Kidney (tissue), 14 donors: ENCODE data around the gene FBLN1. TPM values are rescaled to one million over a fixed set of nuclear protein-coding genes. Genes with fewer than 3 reads are reported as not detected.

Experiments used
- DNase-seq, 5 donors: peaks; one replicate each; pipeline ENCODE4 v3.0.0-alpha.2; 2013 to 2020
- FAIRE-seq: peaks from 2 replicates; lab custom pipeline; 2012; peaks lifted over from hg19 to GRCh38; lab: Jason Lieb, UNC
- H3K27ac ChIP-seq, 2 donors: one replicate each; pipeline ENCODE4 v1.7.0; 2013; ENCODE audit warnings: low read depth in 2 of 2, low read length in 2 of 2, inconsistent platforms in 1 of 2
- H3K27me3 ChIP-seq: one replicate; pipeline ENCODE4 v1.7.1; 2013; ENCODE audit warnings: low read length, inconsistent platforms; ENCODE audit not compliant: control insufficient read depth, insufficient read depth
- H3K36me3 ChIP-seq, 3 donors: one replicate each; pipeline versions ENCODE4 v1.7.0 to v1.7.1; 2013; ENCODE audit warnings: low read length in 3 of 3, control low read depth in 1 of 3, inconsistent platforms in 1 of 3; ENCODE audit not compliant: insufficient read depth in 3 of 3, control insufficient read depth in 2 of 3
- H3K4me1 ChIP-seq, 3 donors: one replicate each; pipeline versions ENCODE4 v1.7.0 to v1.7.1; 2013; ENCODE audit warnings: low read length in 3 of 3, inconsistent platforms in 1 of 3, low read depth in 1 of 3; ENCODE audit not compliant: control insufficient read depth in 2 of 3, insufficient read depth in 2 of 3
- H3K4me3 ChIP-seq, 3 donors: one replicate each; pipeline versions ENCODE4 v1.7.0 to v1.8.1; 2013; ENCODE audit warnings: low read length in 3 of 3, control low read depth in 1 of 3, inconsistent platforms in 1 of 3
- H3K9ac ChIP-seq, 3 donors: one replicate each; pipeline versions ENCODE4 v1.7.0 to v1.7.1; 2013; ENCODE audit warnings: low read length in 3 of 3, control low read depth in 1 of 3, inconsistent platforms in 1 of 3
- H3K9me3 ChIP-seq, 3 donors: one replicate each; pipeline versions ENCODE4 v1.7.0 to v1.7.1; 2013; ENCODE audit warnings: low read length in 3 of 3, control low read depth in 1 of 3, inconsistent platforms in 1 of 3; ENCODE audit not compliant: control insufficient read depth in 2 of 3, insufficient read depth in 1 of 3
- CTCF ChIP-seq: IDR thresholded peaks from 3 replicates; pipeline ENCODE4 v1.5.1; 2012; ENCODE audit warnings: mild to moderate bottlenecking, moderate library complexity, borderline replicate concordance; ENCODE audit not compliant: insufficient read depth; ENCODE audit errors: extremely low read depth
- intact Hi-C: fragments of 100-400 bp; cut with DNase I; formaldehyde crosslinking; loops from one replicate; pipeline ENCODE4 v1.11.1; 2022
- polyA plus RNA-seq: library from polyadenylated mRNA; stranded (reverse); fragments of 350-450 nt; fragmentation: Illumina TruSeq; extraction: RNeasy Lipid Tissue Mini Kit (QIAGEN cat#74804); gene quantifications from one replicate; pipeline ENCODE4 v1.2.3, GENCODE V29; 2014; ENCODE audit warnings: low read depth, low replicate concordance; ENCODE audit not compliant: insufficient read depth
- total RNA-seq: library from RNA; stranded (reverse); fragmentation: NEBNext Ultra II Directional; extraction: Animal tissue kit (Norgen Biotek cat#: 25700); gene quantifications from one replicate; pipeline ENCODE4 v1.2.1, GENCODE V29; 2021
- donor health status: control.
- donor health status: control.
- donor health status: control.
- donor health status: control.
- donor health status: control.
- donor health status: DM: yes; HTN: yes; CAD: no.
- donor health status: Normal renal cell carcinoma (clear cell type).

The FBLN1 gene
- total and polyA plus RNA-seq, 2 donors from 2014 or later = 23.3 to 105 TPM

- no peaks in the 10 kb centered on the region for H3K36me3 ChIP-seq
Observed at GRCh38 chr22:45483918-45484499, 18.7 kb upstream of the FBLN1 start.

GRCh38 chr22:45484742-45485141, 17.9 kb upstream of the FBLN1 start:
- intact Hi-C loops = no loop called here
- Histone ChIP-seq H3K27me3 (no peaks in the 10 kb centered on the region), H3K9ac (no peak overlapping the region), H3K4me1 (peaks cover 0 to 2% (median 0%) of the 10 kb centered on the region in 3 donors), H3K9me3 (no peaks in the 10 kb centered on the region), H3K27ac (no peak overlapping the region), H3K36me3 (no peaks in the 10 kb centered on the region), H3K4me3 (no peak overlapping the region)
- FAIRE-seq (no peak), DNase-seq (no peak)
- no peak for TF ChIP-seq CTCF

More at GRCh38 chr22:45483918-45484499, 18.7 kb upstream of the FBLN1 start:
- no peak overlapping the region for H3K9ac ChIP-seq
- DNase-seq (no peak), FAIRE-seq (no peak)
- intact Hi-C loops = no loop called here
- H3K27me3 ChIP-seq = no peaks in the 10 kb centered on the region
- no peaks in the 10 kb centered on the region for H3K9me3 ChIP-seq
- H3K4me1 ChIP-seq = peaks cover 0 to 2% (median 0%) of the 10 kb centered on the region in 3 donors
- no peak for TF ChIP-seq CTCF
- H3K27ac ChIP-seq = no peak overlapping the region
- no peak overlapping the region for H3K4me3 ChIP-seq

GRCh38 chr22:45485261-45485660, 17.4 kb upstream of the FBLN1 start:
- Histone ChIP-seq H3K9me3 (no peaks in the 10 kb centered on the region), H3K4me1 (peaks cover 0 to 2% (median 0%) of the 10 kb centered on the region in 3 donors), H3K9ac (no peak overlapping the region), H3K27me3 (no peaks in the 10 kb centered on the region), H3K36me3 (no peaks in the 10 kb centered on the region), H3K4me3 (no peak overlapping the region), H3K27ac (no peak overlapping the region)
- no peak for DNase-seq
- no peak for FAIRE-seq
- TF ChIP-seq CTCF = no peak
- intact Hi-C loops = no loop called here
